ENCODE results near the gene C19orf53. TPM values are rescaled to one million over a fixed set of nuclear protein-coding genes. Genes with fewer than 3 reads are reported as not detected.
"Not testable (repeated sequence)": the region's sequence is repeated elsewhere in the genome, so short reads cannot be mapped to it uniquely, and the experiment has no call there.

C19orf53 gene
- 20.8 TPM for total RNA-seq

GRCh38 chr19:13774217-13775191, at the start of gene C19orf53:
TSS of gene C19orf53 (plus strand) at chr19:13774456. CDS start at chr19:13774478, 22 bp downstream.
- DNase-seq (ENCODE audit: low spot score in 2 of 2) (peak; percentile 87 to 96), FAIRE-seq (no peak)

GRCh38 chr19:13726323-13726722, 47.9 kb upstream of the C19orf53 start:
- no peak for DNase-seq (ENCODE audit: low spot score in 2 of 2)
- no peak for FAIRE-seq

GRCh38 chr19:13727798-13728197, 46.5 kb upstream of the C19orf53 start:
- FAIRE-seq (no peak), DNase-seq (ENCODE audit: low spot score in 2 of 2) (no peak)

- no peak for FAIRE-seq
- no peak for DNase-seq (ENCODE audit: low spot score in 2 of 2)
Observed at GRCh38 chr19:13729859-13730258, 44.4 kb upstream of the C19orf53 start.

- DNase-seq (ENCODE audit: low spot score in 2 of 2) (peak; percentile 93 to 97), FAIRE-seq (peak; percentile 58)
Observed at GRCh38 chr19:13731147-13731964, 42.9 kb upstream of the C19orf53 start.

- DNase-seq (ENCODE audit: low spot score in 2 of 2) (no peak), FAIRE-seq (no peak)
Observed at GRCh38 chr19:13732337-13732736, 41.9 kb upstream of the C19orf53 start.

- DNase-seq (ENCODE audit: low spot score in 2 of 2): no peak
- FAIRE-seq: no peak
Observed at GRCh38 chr19:13734751-13735150, 39.5 kb upstream of the C19orf53 start.

- no peak for FAIRE-seq
- no peak for DNase-seq (ENCODE audit: low spot score in 2 of 2)
Observed at GRCh38 chr19:13738073-13738472, 36.2 kb upstream of the C19orf53 start.

GRCh38 chr19:13741893-13742292, 32.4 kb upstream of the C19orf53 start:
- FAIRE-seq: no peak
- DNase-seq (ENCODE audit: low spot score in 2 of 2): no peak

GRCh38 chr19:13742756-13743155, 31.5 kb upstream of the C19orf53 start:
- DNase-seq (ENCODE audit: low spot score in 2 of 2) (no peak), FAIRE-seq (no peak)

GRCh38 chr19:13744174-13744573, 30.1 kb upstream of the C19orf53 start:
- no peak for FAIRE-seq
- DNase-seq (ENCODE audit: low spot score in 2 of 2): no peak

GRCh38 chr19:13747098-13747453, 27.2 kb upstream of the C19orf53 start:
- DNase-seq (ENCODE audit: low spot score in 2 of 2) (no peak), FAIRE-seq (no peak)

- DNase-seq (ENCODE audit: low spot score in 2 of 2): peak in 1 of 2 donors; percentile 52
Observed at GRCh38 chr19:13748169-13748828, 26.0 kb upstream of the C19orf53 start.

GRCh38 chr19:13751436-13751835, 22.8 kb upstream of the C19orf53 start:
- FAIRE-seq: no peak

More at GRCh38 chr19:13748169-13748828, 26.0 kb upstream of the C19orf53 start:
- no peak for FAIRE-seq

GRCh38 chr19:13753622-13754021, 20.6 kb upstream of the C19orf53 start:
- not testable (repeated sequence) for FAIRE-seq; DNase-seq (ENCODE audit: low spot score in 2 of 2)

More at GRCh38 chr19:13751436-13751835, 22.8 kb upstream of the C19orf53 start:
- DNase-seq (ENCODE audit: low spot score in 2 of 2): no peak

GRCh38 chr19:13756210-13756609, 18.0 kb upstream of the C19orf53 start:
- no peak for FAIRE-seq

GRCh38 chr19:13757805-13758772, 16.2 kb upstream of the C19orf53 start:
- DNase-seq (ENCODE audit: low spot score in 2 of 2) (no peak), FAIRE-seq (no peak)

More at GRCh38 chr19:13756210-13756609, 18.0 kb upstream of the C19orf53 start:
- no peak for DNase-seq (ENCODE audit: low spot score in 2 of 2)

GRCh38 chr19:13758795-13759194, 15.5 kb upstream of the C19orf53 start:
- DNase-seq (ENCODE audit: low spot score in 2 of 2): no peak

GRCh38 chr19:13761423-13761822, 12.8 kb upstream of the C19orf53 start:
- FAIRE-seq: no peak
- DNase-seq (ENCODE audit: low spot score in 2 of 2): no peak

More at GRCh38 chr19:13758795-13759194, 15.5 kb upstream of the C19orf53 start:
- FAIRE-seq: no peak
